NCI-H187 treated with DMSO at 0.1 percent for 48 hours (cell line): ENCODE measurements around the gene AXIN1.
"Not testable (repeated sequence)": the region's sequence is repeated elsewhere in the genome, so short reads cannot be mapped to it uniquely, and the experiment has no call there.

Experiments used
- DNase-seq: peaks from one replicate; lab custom pipeline; 2025; lab: John Stamatoyannopoulos, UW

The AXIN1 gene, protein sequence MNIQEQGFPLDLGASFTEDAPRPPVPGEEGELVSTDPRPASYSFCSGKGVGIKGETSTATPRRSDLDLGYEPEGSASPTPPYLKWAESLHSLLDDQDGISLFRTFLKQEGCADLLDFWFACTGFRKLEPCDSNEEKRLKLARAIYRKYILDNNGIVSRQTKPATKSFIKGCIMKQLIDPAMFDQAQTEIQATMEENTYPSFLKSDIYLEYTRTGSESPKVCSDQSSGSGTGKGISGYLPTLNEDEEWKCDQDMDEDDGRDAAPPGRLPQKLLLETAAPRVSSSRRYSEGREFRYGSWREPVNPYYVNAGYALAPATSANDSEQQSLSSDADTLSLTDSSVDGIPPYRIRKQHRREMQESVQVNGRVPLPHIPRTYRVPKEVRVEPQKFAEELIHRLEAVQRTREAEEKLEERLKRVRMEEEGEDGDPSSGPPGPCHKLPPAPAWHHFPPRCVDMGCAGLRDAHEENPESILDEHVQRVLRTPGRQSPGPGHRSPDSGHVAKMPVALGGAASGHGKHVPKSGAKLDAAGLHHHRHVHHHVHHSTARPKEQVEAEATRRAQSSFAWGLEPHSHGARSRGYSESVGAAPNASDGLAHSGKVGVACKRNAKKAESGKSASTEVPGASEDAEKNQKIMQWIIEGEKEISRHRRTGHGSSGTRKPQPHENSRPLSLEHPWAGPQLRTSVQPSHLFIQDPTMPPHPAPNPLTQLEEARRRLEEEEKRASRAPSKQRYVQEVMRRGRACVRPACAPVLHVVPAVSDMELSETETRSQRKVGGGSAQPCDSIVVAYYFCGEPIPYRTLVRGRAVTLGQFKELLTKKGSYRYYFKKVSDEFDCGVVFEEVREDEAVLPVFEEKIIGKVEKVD

DNA sequence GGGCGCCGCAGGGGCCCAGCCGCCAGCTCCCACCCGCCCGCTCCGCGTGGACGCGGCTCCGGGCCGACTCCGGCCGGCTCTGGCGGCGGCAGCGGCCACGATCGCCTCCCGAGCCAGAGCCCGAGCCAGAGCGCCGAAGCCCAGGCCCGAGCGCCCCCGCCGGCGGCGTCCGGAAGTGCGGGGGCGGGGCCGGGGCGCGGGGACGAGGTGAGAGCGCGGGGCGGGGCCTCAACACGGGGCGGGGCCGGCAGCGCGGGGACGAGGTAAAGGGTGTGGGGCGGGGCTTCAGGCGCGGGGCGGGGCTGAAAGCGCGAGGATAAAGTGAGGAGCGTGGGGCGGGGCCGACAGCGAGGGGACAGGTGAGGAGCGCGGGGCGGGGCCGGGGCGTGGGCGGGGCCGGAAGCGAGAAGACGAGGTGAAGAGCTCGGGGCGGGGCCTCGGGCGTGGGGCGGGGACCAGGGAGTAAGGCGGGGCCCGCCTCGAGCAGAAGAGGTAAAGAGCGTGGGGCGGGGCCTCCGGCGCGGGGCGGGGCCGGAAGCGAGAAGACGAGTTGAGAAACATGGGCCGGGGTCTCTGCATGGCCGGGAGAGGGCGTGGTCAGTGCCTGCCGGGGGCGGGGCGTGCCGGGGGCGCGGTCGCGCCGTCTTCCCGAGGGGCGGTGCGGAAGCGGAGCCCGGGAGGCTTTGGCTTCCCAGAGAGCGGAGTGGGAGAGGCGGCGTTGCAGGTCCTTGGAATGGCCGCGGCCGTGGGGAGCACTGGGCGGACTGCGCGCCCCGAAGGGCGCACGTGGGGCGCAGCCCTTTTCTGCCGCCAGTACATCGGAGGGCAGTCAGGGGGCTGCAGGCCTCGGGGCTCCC is at the start of gene AXIN1:
TSS of gene AXIN1 (minus strand) at position 177 of the 857 bp plus-strand sequence. CDS start 5,698 bp downstream, outside the sequence.
- peak; percentile 98 for DNase-seq

DNA sequence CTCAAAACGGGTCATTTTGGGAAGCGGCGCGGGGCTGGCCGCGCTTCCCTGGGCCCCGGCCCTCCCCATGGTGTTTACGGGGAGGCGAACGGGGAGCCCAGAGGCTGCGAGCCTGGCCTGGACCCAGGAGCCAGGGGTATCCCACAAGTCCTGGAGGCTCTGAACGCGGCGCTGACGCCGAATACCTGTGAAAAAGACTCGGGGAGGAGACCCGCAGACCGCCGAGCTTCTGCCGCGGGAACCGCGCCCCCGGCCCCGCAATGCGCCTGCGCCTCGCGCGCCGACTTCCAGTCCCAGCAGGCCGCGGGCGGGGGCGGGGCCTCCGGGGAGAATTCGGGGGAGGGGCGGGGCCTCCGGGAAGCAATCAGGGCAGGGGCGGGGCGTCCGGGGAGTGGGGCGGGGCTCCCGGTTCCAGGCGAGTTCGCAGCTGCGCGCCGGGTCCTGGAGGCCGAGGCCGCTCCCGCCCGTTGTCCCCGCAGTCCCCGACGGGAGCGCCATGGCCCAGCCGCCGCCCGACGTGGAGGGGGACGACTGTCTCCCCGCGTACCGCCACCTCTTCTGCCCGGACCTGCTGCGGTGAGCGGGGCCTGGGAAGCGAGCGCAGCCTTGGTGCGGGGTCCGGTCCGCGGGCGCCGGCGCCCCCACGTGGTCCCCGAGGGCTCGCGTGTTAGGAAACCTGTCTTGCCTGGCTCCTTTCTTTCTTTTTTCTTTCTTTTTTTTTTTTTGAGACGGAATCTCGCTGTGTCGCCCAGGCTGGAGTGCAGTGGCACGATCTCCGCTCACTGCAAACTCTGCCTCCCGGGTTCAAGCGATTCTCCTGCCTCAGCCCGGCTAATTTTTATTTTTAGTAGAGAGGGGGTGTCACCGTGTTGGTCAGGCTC is 49.2 kb upstream of the AXIN1 start, which contains the start of gene DECR2:
TSS of gene DECR2 (plus strand) at position 418 of the 881 bp plus-strand sequence. CDS start at position 497, 79 bp downstream.
- DNase-seq = peak; percentile 76

DNA sequence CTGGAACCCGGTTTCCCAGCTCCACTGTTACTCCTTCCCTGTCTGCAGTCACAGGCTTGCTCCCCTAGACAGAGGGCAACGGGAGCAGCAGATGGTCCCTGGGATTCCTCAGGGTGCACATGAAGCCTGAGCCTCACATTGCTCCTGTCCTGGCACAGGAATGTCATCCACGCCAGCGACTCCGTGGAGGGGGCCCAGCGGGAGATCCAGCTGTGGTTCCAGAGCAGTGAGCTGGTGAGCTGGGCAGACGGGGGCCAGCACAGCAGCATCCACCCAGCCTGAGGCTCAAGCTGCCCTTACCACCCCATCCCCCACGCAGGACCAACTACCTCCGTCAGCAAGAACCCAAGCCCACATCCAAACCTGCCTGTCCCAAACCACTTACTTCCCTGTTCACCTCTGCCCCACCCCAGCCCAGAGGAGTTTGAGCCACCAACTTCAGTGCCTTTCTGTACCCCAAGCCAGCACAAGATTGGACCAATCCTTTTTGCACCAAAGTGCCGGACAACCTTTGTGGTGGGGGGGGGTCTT is 47.6 kb upstream of the AXIN1 start:
- no peak for DNase-seq

DNA sequence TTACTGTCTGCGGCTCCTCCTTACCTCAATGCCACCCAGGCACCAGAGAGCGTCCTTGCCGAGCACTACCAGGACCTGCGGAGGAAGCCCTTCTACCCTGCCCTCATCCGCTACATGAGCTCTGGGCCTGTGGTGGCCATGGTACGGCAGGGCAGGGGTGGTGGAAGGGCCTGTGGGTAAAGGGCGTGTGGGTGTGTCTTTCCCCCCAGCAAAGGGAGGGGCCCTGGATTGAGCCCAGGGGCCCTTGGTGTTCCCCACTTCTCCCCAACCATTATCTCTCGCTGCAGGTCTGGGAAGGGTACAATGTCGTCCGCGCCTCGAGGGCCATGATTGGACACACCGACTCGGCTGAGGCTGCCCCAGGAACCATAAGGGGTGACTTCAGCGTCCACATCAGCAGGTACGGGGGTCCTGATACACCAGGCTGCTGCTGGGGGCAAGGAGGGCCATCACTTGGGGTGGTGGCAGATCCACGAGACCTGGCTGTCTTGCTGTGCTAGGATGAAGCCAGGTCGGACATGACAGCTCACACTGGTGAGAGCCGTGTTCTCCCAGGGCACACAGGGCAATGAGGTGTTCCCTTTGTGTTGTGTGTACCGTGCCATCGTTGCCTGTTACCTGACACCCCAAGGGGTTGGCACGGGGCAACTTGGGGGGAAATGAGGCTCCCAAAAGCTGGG is 47.0 kb upstream of the AXIN1 start:
- no peak for DNase-seq

DNA sequence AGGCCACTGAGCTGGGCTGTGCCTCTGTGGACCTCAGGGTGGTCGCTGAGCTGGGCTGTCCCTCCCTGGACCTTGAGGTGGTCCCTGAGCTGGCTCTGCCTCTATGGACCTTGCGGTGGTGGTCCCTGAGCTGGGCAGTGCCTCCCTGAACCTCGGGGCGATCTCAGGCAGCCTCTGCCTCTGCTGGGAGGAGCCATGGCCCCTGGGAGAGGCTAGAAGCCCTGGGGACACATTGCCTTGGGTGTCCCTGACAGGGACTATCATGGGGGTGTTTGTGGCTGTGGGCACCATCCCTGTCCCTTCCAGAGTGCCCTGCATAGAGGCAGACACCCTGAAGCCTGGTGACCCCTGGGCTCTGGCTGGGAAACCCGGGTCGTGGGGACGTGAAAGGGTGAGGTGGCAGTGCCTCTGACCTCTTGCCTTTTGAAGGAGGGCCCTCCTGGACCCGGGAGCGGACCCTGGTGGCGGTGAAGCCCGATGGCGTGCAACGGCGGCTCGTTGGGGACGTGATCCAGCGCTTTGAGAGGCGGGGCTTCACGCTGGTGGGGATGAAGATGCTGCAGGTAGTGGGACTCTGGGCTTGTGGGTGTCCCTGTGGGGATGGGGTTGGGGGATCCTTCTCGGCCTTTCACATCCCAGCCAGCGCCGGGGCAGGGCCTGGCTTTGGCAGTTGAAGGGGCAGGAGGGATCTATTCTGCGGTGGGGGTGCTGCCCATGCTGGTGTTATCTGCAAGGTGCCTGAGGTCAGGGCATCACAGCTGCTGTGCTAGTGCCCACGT is 46.2 kb upstream of the AXIN1 start:
- no peak for DNase-seq

DNA sequence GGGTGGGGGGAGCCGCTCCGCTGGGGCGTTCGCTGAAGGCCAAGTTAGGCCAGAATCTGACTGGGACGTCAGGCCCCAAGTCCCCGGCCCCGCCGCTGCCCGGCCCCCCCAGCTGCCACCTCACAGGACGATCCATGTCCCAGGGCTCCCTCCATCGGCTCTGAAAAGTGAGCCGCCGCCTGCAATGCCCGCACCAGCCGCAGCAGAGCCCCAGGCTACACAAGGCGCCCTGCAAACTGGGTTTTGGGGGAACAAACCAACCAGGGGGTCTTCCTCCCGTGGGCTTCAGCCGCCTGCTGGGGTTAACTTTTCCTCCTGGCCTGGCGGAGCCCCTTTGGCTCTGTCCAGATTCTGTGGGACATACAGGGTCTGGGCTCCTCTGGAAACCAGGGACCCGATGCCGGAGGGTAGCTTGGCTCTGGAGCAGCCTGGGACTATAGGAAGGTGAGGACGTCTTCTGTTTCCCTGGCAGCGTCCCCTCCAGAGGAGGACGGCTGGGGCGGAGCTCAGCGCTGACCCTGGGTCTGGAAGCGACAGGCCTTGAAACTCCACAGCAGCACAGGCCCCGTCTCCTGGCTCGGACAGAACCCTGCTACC is 45.3 kb upstream of the AXIN1 start:
- no peak for DNase-seq

DNA sequence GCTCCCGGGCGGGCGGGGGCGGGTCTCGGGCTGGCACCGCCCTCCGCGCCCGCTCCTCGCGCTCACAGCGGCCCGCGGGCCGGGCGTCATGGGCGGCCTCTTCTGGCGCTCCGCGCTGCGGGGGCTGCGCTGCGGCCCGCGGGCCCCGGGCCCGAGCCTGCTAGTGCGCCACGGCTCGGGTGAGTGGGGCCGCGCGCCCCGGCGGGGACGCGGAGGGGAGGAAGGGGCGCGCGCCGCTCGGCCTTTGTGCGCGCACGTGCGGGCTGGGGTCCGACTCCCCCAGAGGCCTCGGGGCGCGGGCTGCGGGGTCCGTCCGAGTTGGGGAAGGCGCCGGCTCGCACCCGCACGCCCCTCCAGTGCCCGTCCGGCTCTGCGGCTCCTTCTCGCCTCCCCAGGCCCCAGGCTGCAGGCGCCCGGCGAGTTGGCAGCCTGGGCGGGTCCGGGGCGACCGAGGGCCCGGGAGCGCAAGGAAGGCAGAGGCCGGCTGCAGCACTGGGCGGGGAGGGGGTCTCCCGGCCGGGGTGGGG is 44.7 kb upstream of the AXIN1 start, which contains the start of gene NME4:
TSS of gene NME4 (plus strand) at position 65 of the 527 bp plus-strand sequence. CDS start at position 89, 24 bp downstream.
- no peak for DNase-seq

DNA sequence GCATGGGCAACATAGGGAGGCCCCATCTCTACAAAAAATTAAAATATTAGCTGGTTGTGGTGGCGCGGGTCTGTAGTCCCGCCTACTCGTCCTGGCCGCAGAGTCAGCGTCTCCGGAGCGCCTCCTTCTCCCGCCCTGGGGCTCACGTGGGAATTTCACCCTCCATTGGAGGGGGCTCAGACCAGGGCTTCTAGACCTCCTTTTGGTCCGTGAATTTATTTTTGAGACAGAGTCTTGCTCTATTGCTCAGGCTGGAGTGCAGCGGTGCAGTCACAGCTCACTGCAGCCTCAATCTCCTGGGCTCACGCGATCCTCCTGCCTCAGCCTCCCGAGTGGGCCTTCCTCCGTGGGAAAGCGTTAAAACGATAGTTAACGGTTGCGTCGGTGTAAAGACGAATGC is 44.1 kb upstream of the AXIN1 start:
- no peak for DNase-seq

DNA sequence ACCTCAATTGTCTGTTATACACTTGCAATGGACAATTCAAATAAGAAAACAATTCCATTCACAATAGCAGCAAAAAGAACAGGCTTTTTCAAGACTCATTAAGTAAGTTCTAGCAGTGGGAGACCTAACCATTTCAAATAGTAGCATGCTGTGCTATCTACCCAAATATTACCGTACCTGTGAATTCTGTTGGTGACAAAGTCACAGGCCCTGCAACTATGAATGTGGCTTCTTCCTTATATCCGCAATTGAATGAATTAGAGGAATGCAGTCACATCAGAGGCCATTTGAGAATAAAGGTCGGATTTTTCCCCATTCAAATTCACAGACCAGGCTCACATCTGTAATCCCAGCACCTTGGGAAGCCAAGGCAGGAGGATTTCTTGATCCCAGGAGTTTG is 43.7 kb upstream of the AXIN1 start:
- no peak for DNase-seq

DNA sequence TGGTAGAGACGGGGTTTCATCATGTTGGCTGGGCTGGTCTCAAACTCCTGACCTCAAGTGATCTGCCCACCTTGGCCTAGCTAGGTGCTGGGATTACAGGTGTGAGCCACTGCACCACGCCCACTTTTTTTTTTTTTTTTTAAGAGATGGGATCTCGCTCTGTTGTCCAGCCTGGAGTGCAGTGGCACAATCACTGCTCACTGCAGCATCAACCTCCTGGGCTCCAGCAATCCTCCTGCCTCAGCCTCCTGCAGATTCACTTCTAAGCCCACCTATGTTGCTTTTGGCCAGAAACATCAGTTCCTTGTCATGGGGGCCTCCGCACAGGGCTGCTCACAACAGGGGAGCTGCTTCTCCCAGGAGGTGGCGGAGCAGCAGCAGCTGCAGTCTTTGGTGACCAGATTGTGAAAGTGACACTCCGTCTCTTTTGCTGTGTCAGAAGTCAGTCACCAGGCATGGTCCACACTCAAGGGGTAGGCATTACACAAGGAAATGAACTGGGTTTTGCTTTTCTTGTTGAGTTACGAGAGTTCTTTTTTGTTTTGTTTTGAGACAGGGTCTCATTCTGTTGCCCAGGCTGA is 40.0 kb upstream of the AXIN1 start:
- DNase-seq = no peak

DNA sequence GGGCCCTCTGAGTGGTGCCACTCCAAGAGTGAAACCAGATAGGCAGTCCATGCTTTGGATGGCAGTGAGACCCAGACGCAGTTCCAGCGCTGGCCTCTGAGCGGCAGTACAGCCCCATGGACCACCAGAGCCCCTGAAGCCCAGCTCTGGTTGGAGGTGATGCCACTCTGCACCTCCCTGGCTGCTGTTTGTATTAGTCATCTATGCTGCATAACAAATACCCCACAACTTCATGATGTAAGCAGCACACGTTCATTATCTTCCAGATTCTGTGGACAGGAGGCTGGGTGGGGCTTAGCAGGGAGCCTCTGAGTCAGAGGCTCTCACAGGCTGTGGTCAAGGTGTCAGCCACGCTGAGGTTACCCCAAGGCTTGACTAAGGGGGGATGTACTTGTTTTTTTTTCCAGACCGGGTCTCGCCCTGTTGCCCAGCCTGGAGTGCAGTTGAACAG is 39.4 kb upstream of the AXIN1 start:
- DNase-seq = no peak

DNA sequence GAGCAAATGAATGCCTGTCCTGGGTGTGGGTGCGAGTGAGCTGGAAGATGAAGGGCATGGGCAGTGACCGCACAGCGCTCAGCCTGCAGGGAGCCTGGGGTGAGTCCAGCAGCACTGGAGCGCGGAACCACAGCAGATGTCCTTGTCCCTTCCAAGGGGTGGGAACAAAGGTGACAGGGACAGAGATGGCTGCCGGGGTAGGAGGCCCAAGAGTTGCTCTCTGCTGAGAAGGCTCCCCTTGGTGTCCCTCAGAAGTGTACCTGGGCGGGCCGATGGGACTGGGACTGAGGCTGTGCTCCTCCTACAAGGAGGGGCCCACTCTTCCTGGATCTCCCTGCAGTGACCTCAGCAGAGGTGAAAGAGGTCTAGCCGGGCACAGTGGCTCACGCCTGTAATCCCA is 36.8 kb upstream of the AXIN1 start:
- no peak for DNase-seq

DNA sequence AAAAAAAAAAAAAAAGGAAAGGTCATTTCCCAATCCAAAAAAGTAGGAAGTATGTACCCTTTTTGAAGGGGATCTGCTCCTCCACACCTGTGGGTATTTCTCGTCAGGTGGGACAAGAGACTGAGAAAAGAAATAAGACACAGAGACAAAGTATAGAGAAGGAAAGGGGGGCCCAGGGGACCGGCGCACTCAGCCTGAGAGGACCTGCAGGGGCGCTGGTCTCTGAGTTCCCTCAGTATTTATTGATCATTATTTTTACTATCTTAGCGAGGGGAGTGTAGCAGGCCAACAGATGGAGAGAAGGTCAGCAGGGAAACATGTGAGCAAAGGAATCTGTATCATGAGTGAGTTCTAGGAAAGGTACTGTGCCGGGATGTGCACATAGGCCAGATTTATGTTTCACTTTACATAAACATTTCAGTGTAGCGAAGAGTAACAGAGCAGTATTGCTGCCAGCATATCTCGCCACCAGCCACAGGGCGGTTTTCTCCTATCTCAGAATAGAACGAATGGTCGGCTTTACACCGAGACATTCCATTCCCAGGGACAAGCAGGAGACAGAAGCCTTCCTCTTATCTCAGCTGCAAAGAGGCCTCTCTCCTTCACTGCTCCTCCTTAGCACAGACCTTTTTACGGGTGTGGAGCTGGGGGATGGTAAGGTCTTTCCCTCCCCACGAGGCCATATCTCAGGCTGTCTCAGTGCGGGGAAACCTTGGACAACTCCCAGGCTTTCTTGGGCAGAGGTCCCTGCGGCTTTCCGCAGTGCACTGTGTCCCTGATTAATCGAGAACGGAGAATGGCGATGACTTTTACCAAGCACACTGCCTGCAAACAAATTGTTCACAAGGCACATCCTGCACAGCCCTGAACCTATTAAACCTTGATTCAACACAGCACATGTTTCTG is 35.5 kb upstream of the AXIN1 start:
- DNase-seq = not testable (repeated sequence)

DNA sequence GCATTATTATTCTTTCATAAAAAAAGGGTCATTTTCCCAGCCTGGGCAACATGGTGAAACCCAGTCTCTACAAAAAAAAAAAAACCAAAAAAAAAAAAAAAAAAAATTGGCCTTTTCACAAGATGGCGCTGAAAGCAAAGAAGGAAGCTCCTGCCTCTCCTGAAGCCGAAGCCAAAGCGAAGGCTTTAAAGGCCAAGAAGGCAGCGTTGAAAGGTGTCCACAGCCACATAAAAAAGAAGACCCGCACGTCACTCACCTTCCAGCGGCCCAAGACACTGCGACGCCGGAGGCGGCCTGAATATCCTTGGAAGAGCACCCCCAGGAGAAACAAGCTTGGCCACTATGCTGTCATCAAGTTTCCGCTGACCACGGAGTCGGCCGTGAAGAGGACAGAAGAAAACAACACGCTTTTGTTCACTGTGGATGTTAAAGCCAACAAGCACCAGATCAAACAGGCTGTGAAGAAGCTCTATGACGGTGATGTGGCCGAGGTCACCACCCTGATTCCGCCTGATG is 34.2 kb upstream of the AXIN1 start:
- DNase-seq = no peak

DNA sequence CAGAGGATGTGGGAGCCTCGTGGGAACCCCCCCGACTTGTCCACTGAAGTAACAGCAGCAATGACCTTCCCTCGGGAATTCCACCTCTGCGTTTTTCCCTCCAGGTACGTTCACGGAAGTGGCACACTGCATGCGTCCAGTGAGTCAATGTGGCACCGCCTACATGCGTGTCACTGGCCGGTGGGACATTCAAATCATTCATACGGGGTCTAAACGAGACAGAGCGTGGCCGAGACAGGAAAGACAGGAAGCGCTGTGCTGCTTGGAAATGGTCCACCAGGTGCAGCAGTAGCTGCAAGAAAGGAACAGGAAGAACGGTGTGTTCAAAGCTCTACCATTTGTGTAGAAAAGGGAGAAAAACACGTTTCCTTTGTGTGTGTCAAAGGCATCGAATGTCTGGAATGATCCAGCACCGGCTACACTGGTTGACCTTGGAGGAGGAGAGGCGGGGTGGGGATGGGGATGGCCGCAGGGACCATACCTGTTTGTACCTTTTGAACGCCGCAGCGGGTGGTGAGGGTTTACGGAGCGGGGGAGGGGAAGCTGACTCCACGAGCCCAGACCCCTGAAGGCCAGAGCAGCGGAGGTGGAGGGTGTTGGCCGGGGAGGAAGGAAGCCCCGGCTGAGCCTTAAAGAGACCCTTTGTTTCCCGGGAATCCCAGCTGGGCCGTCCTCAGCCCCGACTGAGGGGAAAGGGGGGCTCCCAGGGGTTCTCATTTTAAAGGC is 31.0 kb upstream of the AXIN1 start:
- no peak for DNase-seq
